Endothelial cell (in vitro differentiated cells): ENCODE results near the gene ATP8A2. TPM values are rescaled to one million over a fixed set of nuclear protein-coding genes. Genes with fewer than 3 reads are reported as not detected.

ENCODE experiments used
- DNase-seq: peaks from one replicate; pipeline ENCODE4 v3.0.0; 2021; ENCODE audit warnings: low spot score
- H3K27ac Mint-ChIP-seq: one replicate; pipeline ENCODE4 v1.8.0; 2021; ENCODE audit warnings: mixed read lengths, inconsistent platforms; ENCODE audit not compliant: unreplicated experiment
- H3K27me3 Mint-ChIP-seq: one replicate; pipeline ENCODE4 v1.8.0; 2021; ENCODE audit warnings: mild to moderate bottlenecking, moderate library complexity, mixed read lengths, inconsistent platforms; ENCODE audit not compliant: unreplicated experiment
- H3K36me3 Mint-ChIP-seq: one replicate; pipeline ENCODE4 v1.8.0; 2021; ENCODE audit warnings: mild to moderate bottlenecking, low read depth, mixed read lengths, inconsistent platforms; ENCODE audit not compliant: unreplicated experiment
- H3K4me1 Mint-ChIP-seq: one replicate; pipeline ENCODE4 v1.8.0; 2021; ENCODE audit warnings: mild to moderate bottlenecking, mixed read lengths, inconsistent platforms; ENCODE audit not compliant: unreplicated experiment
- H3K4me3 Mint-ChIP-seq: one replicate; pipeline ENCODE4 v1.8.0; 2021; ENCODE audit warnings: mild to moderate bottlenecking, mixed read lengths, inconsistent platforms; ENCODE audit not compliant: unreplicated experiment
- H3K9me3 Mint-ChIP-seq: one replicate; pipeline ENCODE4 v1.8.0; 2021; ENCODE audit warnings: mixed read lengths, inconsistent platforms; ENCODE audit not compliant: unreplicated experiment
- total RNA-seq: library from RNA; stranded (reverse); fragmentation: NEBNext Ultra II Directional; extraction: Animal tissue kit (Norgen Biotek cat#: 25700); gene quantifications from one replicate; pipeline ENCODE4 v1.2.1, GENCODE V29; 2021; ENCODE audit not compliant: unreplicated experiment
- TF ChIP-seq, protein P1 (sequence below): fragments of 200-600 bp; sonication (generic); IDR thresholded peaks from one replicate; pipeline ENCODE4 v1.5.0; 2021; ENCODE audit warnings: antibody characterized with exemption; ENCODE audit not compliant: unreplicated experiment

The ATP8A2 gene
- total RNA-seq, 1 donor from 2014 or later, result 2.1 TPM

DNA sequence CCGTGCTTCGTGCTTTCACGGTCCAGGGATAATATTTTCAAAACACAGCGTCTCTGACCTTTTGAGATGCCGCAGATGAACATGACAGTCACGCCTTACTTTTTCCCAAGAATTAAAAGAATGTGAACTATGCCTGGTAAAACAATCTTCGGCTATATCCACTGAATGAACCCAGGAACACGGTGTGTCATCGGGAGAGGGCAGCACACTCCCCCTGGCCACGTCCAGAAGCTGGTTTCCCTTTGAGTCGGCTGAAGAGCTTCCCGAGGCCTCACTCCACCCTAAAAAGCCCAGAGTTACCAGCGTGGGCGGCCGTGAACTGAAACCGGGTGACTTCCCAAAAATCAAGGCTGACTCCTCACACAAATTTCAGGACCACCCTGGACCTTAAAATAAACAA, 702.9 kb downstream of the ATP8A2 start:
- no peaks in the 10 kb centered on the region for H3K36me3 Mint-ChIP-seq
- H3K27me3 Mint-ChIP-seq, result no peaks in the 10 kb centered on the region
- no peak for DNase-seq
- H3K4me1 Mint-ChIP-seq, result no peaks in the 10 kb centered on the region
- no peak overlapping the region for H3K4me3 Mint-ChIP-seq
- H3K9me3 Mint-ChIP-seq, result no peaks in the 10 kb centered on the region
- TF ChIP-seq, protein P1, sequence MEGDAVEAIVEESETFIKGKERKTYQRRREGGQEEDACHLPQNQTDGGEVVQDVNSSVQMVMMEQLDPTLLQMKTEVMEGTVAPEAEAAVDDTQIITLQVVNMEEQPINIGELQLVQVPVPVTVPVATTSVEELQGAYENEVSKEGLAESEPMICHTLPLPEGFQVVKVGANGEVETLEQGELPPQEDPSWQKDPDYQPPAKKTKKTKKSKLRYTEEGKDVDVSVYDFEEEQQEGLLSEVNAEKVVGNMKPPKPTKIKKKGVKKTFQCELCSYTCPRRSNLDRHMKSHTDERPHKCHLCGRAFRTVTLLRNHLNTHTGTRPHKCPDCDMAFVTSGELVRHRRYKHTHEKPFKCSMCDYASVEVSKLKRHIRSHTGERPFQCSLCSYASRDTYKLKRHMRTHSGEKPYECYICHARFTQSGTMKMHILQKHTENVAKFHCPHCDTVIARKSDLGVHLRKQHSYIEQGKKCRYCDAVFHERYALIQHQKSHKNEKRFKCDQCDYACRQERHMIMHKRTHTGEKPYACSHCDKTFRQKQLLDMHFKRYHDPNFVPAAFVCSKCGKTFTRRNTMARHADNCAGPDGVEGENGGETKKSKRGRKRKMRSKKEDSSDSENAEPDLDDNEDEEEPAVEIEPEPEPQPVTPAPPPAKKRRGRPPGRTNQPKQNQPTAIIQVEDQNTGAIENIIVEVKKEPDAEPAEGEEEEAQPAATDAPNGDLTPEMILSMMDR, result no peak
- no peak overlapping the region for H3K27ac Mint-ChIP-seq

Other genes with a start within 250 kb of the ATP8A2 start
- gene AMER2, start 199.7 kb upstream of the ATP8A2 start, total RNA-seq, result 1.5 TPM
- 21.2 TPM for gene MTMR6, start 84.5 kb upstream of the ATP8A2 start, total RNA-seq
- gene NUP58, start 70.3 kb upstream of the ATP8A2 start, total RNA-seq, result 49.9 TPM